ENCODE data around the gene CCDC88B.

CCDC88B gene

DNA sequence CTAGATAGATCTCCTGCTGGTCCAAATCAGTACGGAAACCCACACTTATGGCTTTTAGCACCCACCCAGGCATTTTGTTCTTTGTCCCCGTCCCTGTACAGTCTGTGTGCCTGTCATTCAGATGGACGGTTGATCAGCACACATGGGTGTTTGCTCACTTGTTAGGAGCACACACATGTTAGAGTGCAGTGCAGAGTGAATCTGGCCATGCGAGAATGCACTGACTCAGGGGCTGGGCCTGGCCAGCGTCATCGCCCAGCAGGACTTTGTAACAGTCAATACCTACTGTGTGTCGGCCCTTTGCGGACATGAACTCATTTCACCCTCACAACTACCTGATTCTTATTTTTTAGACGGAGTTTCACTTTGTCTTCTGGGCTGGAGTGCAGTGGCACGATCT, 22.3 kb downstream of the CCDC88B start:
- TF ChIP-seq RAD21 (IDR thresholded peaks at IDR 0.05; ENCODE audit: low read depth): no peak
- TF ChIP-seq, protein P1, sequence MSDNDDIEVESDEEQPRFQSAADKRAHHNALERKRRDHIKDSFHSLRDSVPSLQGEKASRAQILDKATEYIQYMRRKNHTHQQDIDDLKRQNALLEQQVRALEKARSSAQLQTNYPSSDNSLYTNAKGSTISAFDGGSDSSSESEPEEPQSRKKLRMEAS (IDR thresholded peaks at IDR 0.05): no peak
- TF ChIP-seq FOXM1 (IDR thresholded peaks at IDR 0.05; ENCODE audit: borderline replicate concordance, low read depth): no peak
- no peak for TF ChIP-seq TEAD4 (IDR thresholded peaks at IDR 0.05)
- no peak for TF ChIP-seq ZBTB7A (IDR thresholded peaks at IDR 0.05; ENCODE audit: low read depth)
- no peak for TF ChIP-seq CREB1 (IDR thresholded peaks at IDR 0.05; ENCODE audit: low read depth)
- no peak for TF ChIP-seq CEBPB (IDR thresholded peaks at IDR 0.05)
- TF ChIP-seq, protein P2, sequence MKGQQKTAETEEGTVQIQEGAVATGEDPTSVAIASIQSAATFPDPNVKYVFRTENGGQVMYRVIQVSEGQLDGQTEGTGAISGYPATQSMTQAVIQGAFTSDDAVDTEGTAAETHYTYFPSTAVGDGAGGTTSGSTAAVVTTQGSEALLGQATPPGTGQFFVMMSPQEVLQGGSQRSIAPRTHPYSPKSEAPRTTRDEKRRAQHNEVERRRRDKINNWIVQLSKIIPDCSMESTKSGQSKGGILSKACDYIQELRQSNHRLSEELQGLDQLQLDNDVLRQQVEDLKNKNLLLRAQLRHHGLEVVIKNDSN (IDR thresholded peaks at IDR 0.05): no peak
- no peak for TF ChIP-seq TAF1 (IDR thresholded peaks at IDR 0.05; ENCODE audit: low read depth)
- no peak for TF ChIP-seq YY1 (IDR thresholded peaks at IDR 0.05; ENCODE audit: low read depth)
- no peak for TF ChIP-seq EP300 (IDR thresholded peaks at IDR 0.05; ENCODE audit: borderline replicate concordance)
- TF ChIP-seq TCF12 (IDR thresholded peaks at IDR 0.05; ENCODE audit: low read depth): no peak
- TF ChIP-seq, protein P3, sequence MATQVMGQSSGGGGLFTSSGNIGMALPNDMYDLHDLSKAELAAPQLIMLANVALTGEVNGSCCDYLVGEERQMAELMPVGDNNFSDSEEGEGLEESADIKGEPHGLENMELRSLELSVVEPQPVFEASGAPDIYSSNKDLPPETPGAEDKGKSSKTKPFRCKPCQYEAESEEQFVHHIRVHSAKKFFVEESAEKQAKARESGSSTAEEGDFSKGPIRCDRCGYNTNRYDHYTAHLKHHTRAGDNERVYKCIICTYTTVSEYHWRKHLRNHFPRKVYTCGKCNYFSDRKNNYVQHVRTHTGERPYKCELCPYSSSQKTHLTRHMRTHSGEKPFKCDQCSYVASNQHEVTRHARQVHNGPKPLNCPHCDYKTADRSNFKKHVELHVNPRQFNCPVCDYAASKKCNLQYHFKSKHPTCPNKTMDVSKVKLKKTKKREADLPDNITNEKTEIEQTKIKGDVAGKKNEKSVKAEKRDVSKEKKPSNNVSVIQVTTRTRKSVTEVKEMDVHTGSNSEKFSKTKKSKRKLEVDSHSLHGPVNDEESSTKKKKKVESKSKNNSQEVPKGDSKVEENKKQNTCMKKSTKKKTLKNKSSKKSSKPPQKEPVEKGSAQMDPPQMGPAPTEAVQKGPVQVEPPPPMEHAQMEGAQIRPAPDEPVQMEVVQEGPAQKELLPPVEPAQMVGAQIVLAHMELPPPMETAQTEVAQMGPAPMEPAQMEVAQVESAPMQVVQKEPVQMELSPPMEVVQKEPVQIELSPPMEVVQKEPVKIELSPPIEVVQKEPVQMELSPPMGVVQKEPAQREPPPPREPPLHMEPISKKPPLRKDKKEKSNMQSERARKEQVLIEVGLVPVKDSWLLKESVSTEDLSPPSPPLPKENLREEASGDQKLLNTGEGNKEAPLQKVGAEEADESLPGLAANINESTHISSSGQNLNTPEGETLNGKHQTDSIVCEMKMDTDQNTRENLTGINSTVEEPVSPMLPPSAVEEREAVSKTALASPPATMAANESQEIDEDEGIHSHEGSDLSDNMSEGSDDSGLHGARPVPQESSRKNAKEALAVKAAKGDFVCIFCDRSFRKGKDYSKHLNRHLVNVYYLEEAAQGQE (IDR thresholded peaks at IDR 0.05; ENCODE audit: low read depth): no peak

DNA sequence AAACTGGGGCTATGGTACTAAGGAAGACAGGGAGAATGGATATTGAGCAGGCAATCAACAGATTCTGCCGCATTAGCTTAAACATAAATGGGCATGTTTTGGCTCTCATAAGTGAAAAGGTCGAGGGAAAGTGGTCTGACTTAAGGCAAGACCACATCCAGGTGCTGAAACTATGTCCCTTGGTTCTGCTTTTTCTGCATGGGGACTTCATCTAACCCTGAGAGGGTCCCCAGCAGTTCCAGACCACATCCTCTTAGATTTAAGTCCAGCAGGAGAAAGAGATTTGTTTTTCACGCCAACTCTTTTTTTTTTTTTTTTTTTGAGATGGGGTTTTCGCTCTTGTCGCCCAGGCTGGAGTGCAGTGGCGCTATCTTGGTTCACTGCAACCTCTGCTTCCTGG, 24.4 kb downstream of the CCDC88B start:
- TF ChIP-seq RAD21 (IDR thresholded peaks at IDR 0.05; ENCODE audit: low read depth): no peak
- TF ChIP-seq, protein P3 (IDR thresholded peaks at IDR 0.05; ENCODE audit: low read depth): no peak
- TF ChIP-seq TCF12 (IDR thresholded peaks at IDR 0.05; ENCODE audit: low read depth): no peak
- no peak for TF ChIP-seq YY1 (IDR thresholded peaks at IDR 0.05; ENCODE audit: low read depth)
- TF ChIP-seq TEAD4 (IDR thresholded peaks at IDR 0.05): no peak
- no peak for TF ChIP-seq TAF1 (IDR thresholded peaks at IDR 0.05; ENCODE audit: low read depth)
- no peak for TF ChIP-seq ZBTB7A (IDR thresholded peaks at IDR 0.05; ENCODE audit: low read depth)
- no peak for TF ChIP-seq CREB1 (IDR thresholded peaks at IDR 0.05; ENCODE audit: low read depth)
- no peak for TF ChIP-seq NFIC (IDR thresholded peaks at IDR 0.05)
- TF ChIP-seq CEBPB (IDR thresholded peaks at IDR 0.05): no peak
- TF ChIP-seq, protein P2 (IDR thresholded peaks at IDR 0.05): no peak
- no peak for TF ChIP-seq EGR1 (IDR thresholded peaks at IDR 0.05)
- TF ChIP-seq EP300 (IDR thresholded peaks at IDR 0.05; ENCODE audit: borderline replicate concordance): no peak
- TF ChIP-seq, protein P1 (IDR thresholded peaks at IDR 0.05): no peak
- TF ChIP-seq FOXM1 (IDR thresholded peaks at IDR 0.05; ENCODE audit: borderline replicate concordance, low read depth): no peak

DNA sequence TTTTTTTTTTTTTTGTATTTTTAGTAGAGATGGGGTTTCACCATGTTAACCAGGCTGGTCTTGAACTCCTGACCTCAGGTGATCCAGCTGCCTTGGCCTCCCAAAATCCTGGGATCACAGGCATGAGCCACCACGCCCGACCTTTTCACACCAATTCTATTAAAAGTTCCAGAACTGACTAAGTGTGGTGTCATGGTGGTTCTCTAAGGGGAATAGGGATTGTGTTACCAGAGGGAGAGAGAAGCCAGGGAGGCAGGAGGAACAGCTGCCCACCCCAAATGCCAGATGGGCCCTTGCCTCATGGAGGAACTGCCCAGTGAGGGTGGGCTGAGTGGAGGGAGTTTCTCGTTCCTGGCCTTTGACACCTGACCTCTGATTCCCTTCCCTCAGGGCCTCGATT, 24.9 kb downstream of the CCDC88B start:
- TF ChIP-seq YY1 (IDR thresholded peaks at IDR 0.05; ENCODE audit: low read depth): no peak
- no peak for TF ChIP-seq NFIC (IDR thresholded peaks at IDR 0.05)
- TF ChIP-seq CEBPB (IDR thresholded peaks at IDR 0.05): no peak
- TF ChIP-seq TAF1 (IDR thresholded peaks at IDR 0.05; ENCODE audit: low read depth): no peak
- no peak for TF ChIP-seq FOXM1 (IDR thresholded peaks at IDR 0.05; ENCODE audit: borderline replicate concordance, low read depth)
- TF ChIP-seq, protein P3 (IDR thresholded peaks at IDR 0.05; ENCODE audit: low read depth): no peak
- TF ChIP-seq, protein P2 (IDR thresholded peaks at IDR 0.05): no peak

DNA sequence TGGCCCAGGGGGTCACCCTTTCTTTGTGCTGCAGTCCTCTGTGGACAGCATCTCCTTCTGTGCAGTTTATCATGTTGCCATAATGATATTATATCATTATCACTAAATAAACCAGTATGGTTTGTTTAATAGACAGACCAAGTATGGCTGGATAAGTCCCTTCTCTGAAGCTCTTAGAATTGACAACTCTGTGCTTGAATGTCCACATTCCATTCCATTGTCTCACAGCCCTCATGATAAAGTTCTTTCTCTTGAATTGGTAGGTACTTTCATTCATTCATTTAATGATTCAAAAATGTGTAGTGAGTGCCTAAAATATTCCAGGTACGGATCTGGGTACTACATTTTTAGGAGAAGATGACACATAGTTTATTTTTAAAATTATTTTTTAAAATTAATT, 26.7 kb downstream of the CCDC88B start:
- no peak for TF ChIP-seq ZBTB7A (IDR thresholded peaks at IDR 0.05; ENCODE audit: low read depth)
- TF ChIP-seq, protein P1 (IDR thresholded peaks at IDR 0.05): no peak
- no peak for TF ChIP-seq TAF1 (IDR thresholded peaks at IDR 0.05; ENCODE audit: low read depth)
- no peak for TF ChIP-seq CREB1 (IDR thresholded peaks at IDR 0.05; ENCODE audit: low read depth)
- no peak for TF ChIP-seq EP300 (IDR thresholded peaks at IDR 0.05; ENCODE audit: borderline replicate concordance)
- no peak for TF ChIP-seq EGR1 (IDR thresholded peaks at IDR 0.05)
- TF ChIP-seq, protein P2 (IDR thresholded peaks at IDR 0.05): no peak
- TF ChIP-seq FOXM1 (IDR thresholded peaks at IDR 0.05; ENCODE audit: borderline replicate concordance, low read depth): no peak
- TF ChIP-seq, protein P3 (IDR thresholded peaks at IDR 0.05; ENCODE audit: low read depth): no peak
- no peak for TF ChIP-seq RAD21 (IDR thresholded peaks at IDR 0.05; ENCODE audit: low read depth)
- TF ChIP-seq TCF12 (IDR thresholded peaks at IDR 0.05; ENCODE audit: low read depth): no peak
- TF ChIP-seq NFIC (IDR thresholded peaks at IDR 0.05): no peak
- no peak for TF ChIP-seq CEBPB (IDR thresholded peaks at IDR 0.05)
- TF ChIP-seq TEAD4 (IDR thresholded peaks at IDR 0.05): no peak

All from Ishikawa (cell line).